OCI-LY7 (cell line): ENCODE measurements around the gene MYO9B. TPM values are rescaled to one million over a fixed set of nuclear protein-coding genes. Genes with fewer than 3 reads are reported as not detected.

Experiments
- BruUV-seq: library from RNA; stranded (reverse); fragments of 400-500 nt; replicated peaks from 2 replicates; lab custom pipeline; 2021; lab: Mats Ljungman, UMichigan
- CTCF ChIA-PET: fragments of 300-600 bp; sonication (Branson Sonifier 250); formaldehyde crosslinking; loops from one replicate; lab custom pipeline; 2022; ENCODE audit warnings: antibody characterized with exemption; ENCODE audit not compliant: unreplicated experiment; lab: Charles Lee
- POLR2A ChIA-PET: fragments of 300-600 bp; sonication (Branson Sonifier 250); formaldehyde crosslinking; loops from one replicate; lab custom pipeline; 2022; ENCODE audit warnings: antibody characterized with exemption; lab: Charles Lee
- DNase-seq: peaks from one replicate; pipeline ENCODE4 v3.0.0-alpha.2; 2015; ENCODE audit warnings: low spot score
- H2AFZ ChIP-seq: fragments of 200-600 bp; sonication (generic), shearing (Covaris generic); 2 replicates; pipeline ENCODE4 v1.6.1; 2014; ENCODE audit warnings: mild to moderate bottlenecking, antibody characterized with exemption, low read length, moderate library complexity
- H3K27ac ChIP-seq: fragments of 200-600 bp; sonication (generic); 2 replicates; pipeline ENCODE4 v1.5.1; 2014; ENCODE audit warnings: mixed run types, low read depth, mild to moderate bottlenecking, moderate library complexity, low read length, inconsistent platforms; ENCODE audit not compliant: poor library complexity, severe bottlenecking
- H3K36me3 ChIP-seq: fragments of 200-600 bp; sonication (generic); 2 replicates; pipeline ENCODE4 v1.6.1; 2014; ENCODE audit warnings: mild to moderate bottlenecking, antibody characterized with exemption, low read length, moderate library complexity, mixed read lengths; ENCODE audit not compliant: insufficient read depth
- H3K4me1 ChIP-seq: fragments of 200-600 bp; sonication (generic); 2 replicates; pipeline ENCODE4 v1.5.1; 2014; ENCODE audit warnings: mild to moderate bottlenecking, low read length; ENCODE audit not compliant: insufficient read depth, poor library complexity, severe bottlenecking
- H3K4me2 ChIP-seq: fragments of 200-600 bp; sonication (generic); 2 replicates; pipeline ENCODE4 v1.6.1; 2014; ENCODE audit warnings: mild to moderate bottlenecking, low read length
- H3K4me3 ChIP-seq: fragments of 200-600 bp; sonication (generic); 2 replicates; pipeline ENCODE4 v1.5.1; 2014; ENCODE audit warnings: mild to moderate bottlenecking, low read depth, low read length; ENCODE audit not compliant: poor library complexity, severe bottlenecking
- H3K79me2 ChIP-seq: fragments of 200-600 bp; sonication (generic); 2 replicates; pipeline ENCODE4 v1.6.1; 2016; ENCODE audit warnings: low read depth, mild to moderate bottlenecking, low read length, moderate library complexity, mixed read lengths; ENCODE audit not compliant: insufficient read depth
- H3K9me2 ChIP-seq: fragments of 200-600 bp; sonication (generic); 2 replicates; pipeline ENCODE4 v1.6.1; 2016; ENCODE audit warnings: mild to moderate bottlenecking, low read length, mixed read lengths; ENCODE audit not compliant: insufficient read depth
- H3K9me3 ChIP-seq: fragments of 200-600 bp; sonication (generic); 2 replicates; pipeline ENCODE4 v1.6.1; 2014; ENCODE audit warnings: mild to moderate bottlenecking, mixed run types, low read length, mixed read lengths
- H4K20me1 ChIP-seq: fragments of 200-600 bp; sonication (generic); 2 replicates; pipeline ENCODE4 v1.6.1; 2014; ENCODE audit warnings: mild to moderate bottlenecking, antibody characterized with exemption, low read length, moderate library complexity, mixed read lengths; ENCODE audit not compliant: insufficient read depth
- EZH2phosphoT487 ChIP-seq: fragments of 200-600 bp; sonication (generic); IDR thresholded peaks from 2 replicates; pipeline ENCODE4 v1.6.1; 2018; ENCODE audit warnings: low read depth, borderline replicate concordance, mild to moderate bottlenecking, mixed run types, antibody characterized with exemption, low read length, moderate library complexity, mixed read lengths
- intact Hi-C: fragments of 100-400 bp; cut with micrococcal nuclease; formaldehyde crosslinking; loops from one replicate; pipeline ENCODE4 v1.10.0; 2022; ENCODE audit not compliant: unreplicated experiment
- total RNA-seq, 2 experiments: library from RNA; depleted of rRNA in 1 of 2; stranded (reverse); fragments of >200 nt in 1 of 2; shearing (Covaris generic) in 1 of 2; gene quantifications; 2 replicates each; pipeline ENCODE4 v1.2.3, GENCODE V29; 2014 to 2022
- TF ChIP-seq, protein P1 (sequence below): fragments of 200-600 bp; sonication (generic); conservative IDR thresholded peaks from 2 replicates; pipeline ENCODE4 v1.5.1; 2014; ENCODE audit warnings: mild to moderate bottlenecking, antibody characterized with exemption, low read length, moderate library complexity, mixed read lengths

MYO9B gene
- total RNA-seq, 2 experiments from 2014 or later: 74.7 to 150 TPM

DNA sequence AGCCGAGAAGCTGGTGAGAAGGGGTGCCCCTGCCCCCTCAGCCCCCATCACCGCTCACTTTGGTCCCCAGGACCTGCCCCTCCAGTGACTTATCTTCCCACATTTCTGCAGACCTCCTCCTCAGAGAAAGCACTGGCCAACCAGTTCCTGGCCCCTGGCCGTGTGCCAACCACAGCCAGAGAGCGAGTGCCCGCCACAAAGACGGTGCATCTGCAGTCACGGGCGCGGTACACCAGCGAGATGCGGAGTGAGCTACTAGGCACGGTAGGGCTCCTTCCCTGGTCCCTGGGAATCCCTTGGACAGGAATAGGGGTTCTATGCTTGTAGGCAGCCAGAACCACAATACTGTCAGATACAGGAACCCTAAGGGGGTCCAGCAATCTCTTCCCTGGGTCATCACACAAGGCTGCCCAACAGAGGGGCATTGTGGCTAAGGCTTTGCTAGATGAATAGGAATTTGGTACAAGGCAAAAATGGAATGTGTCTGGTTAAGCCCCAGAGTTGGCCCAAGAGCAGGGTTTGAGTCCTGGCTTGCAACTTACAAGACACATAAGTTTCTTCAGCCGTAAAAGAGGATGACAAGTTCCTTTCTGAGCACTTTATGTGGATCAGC, 140.6 kb downstream of the MYO9B start:
- Histone ChIP-seq H4K20me1 (no peaks in the 10 kb centered on the region), H3K36me3 (peaks cover 45% of the 10 kb centered on the region), H3K79me2 (no peaks in the 10 kb centered on the region), H3K4me2 (peak overlapping the region; percentile 81), H3K4me1 (peaks cover 19% of the 10 kb centered on the region), H3K9me3 (no peaks in the 10 kb centered on the region), H3K4me3 (peak overlapping the region; percentile 78), H3K9me2 (no peaks in the 10 kb centered on the region), H2AFZ (peak overlapping the region; percentile 51; the same call in 1 of the 2 replicates), H3K27ac (no peak overlapping the region)
- intact Hi-C loops: no loop called here
- DNase-seq: no peak
- ChIA-PET CTCF (no interaction called here), POLR2A (interaction anchor here (1.3 kb wide), 1 partner anchor 50 kb away, joined by 8 read pairs; the partner anchor contains the start of gene BABAM1)
- TF ChIP-seq, protein P1, sequence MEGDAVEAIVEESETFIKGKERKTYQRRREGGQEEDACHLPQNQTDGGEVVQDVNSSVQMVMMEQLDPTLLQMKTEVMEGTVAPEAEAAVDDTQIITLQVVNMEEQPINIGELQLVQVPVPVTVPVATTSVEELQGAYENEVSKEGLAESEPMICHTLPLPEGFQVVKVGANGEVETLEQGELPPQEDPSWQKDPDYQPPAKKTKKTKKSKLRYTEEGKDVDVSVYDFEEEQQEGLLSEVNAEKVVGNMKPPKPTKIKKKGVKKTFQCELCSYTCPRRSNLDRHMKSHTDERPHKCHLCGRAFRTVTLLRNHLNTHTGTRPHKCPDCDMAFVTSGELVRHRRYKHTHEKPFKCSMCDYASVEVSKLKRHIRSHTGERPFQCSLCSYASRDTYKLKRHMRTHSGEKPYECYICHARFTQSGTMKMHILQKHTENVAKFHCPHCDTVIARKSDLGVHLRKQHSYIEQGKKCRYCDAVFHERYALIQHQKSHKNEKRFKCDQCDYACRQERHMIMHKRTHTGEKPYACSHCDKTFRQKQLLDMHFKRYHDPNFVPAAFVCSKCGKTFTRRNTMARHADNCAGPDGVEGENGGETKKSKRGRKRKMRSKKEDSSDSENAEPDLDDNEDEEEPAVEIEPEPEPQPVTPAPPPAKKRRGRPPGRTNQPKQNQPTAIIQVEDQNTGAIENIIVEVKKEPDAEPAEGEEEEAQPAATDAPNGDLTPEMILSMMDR: no peak
- TF ChIP-seq EZH2phosphoT487: no peak
- BruUV-seq: TSS peak; percentile 42

DNA sequence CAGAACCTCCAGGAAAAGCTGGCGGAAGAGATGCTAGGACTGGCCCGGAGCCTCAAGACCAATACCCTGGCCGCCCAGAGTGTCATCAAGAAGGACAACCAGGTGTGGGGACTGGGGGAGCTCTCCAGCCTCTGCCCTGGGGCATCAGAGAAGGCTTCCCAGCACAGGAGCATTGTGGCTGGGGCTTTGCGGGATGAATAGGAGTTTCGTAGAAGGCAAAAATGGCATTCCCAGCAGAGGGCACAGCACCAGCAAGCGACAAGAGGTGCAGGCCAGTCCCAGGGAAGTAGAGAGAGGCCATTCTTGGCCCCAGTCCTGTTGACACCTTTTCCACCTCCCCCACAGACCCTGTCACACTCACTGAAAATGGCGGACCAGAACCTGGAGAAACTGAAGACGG, 143.7 kb downstream of the MYO9B start:
- no peak for DNase-seq
- Histone ChIP-seq H3K9me2 (no peaks in the 10 kb centered on the region), H2AFZ (no peak overlapping the region), H3K4me1 (peaks cover 27% of the 10 kb centered on the region), H3K4me3 (no peak overlapping the region), H4K20me1 (no peaks in the 10 kb centered on the region), H3K79me2 (no peaks in the 10 kb centered on the region), H3K27ac (no peak overlapping the region), H3K9me3 (no peaks in the 10 kb centered on the region), H3K36me3 (peaks cover 28% of the 10 kb centered on the region), H3K4me2 (no peak overlapping the region)
- intact Hi-C loops: no loop called here
- TF ChIP-seq EZH2phosphoT487: no peak
- TF ChIP-seq, protein P1: no peak
- POLR2A ChIA-PET: no interaction called here
- BruUV-seq: no TSS peak
- CTCF ChIA-PET: no interaction called here

DNA sequence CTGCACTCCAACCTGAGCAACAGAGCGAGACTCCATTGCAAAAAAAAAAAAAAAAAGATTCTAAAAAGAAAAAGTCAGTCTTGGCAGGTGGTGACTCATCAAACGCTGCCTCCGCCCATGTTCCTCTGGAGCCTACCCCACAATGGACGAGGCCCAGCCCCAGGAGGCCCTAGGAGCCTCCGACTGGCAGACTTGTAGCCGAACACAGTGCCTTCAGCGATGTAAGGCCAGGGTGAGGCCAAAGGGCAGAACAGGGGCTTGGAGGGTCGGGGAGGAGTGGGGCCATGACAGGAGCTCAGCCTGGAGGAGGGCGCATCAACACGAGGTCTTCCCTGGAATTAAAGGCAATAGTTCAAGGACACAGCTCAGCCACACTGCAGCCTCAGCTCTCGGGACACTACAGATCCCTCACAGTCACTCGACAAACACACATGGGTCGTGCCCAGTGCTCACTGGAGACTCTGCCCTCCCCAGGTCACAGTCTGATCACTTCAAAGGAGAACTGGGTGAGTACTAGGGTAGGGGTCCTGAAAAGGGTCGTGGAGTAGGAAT, 144.7 kb downstream of the MYO9B start:
- ChIA-PET CTCF (no interaction called here), POLR2A (interaction anchor here (0.6 kb wide), 1 partner anchor 160 kb away, joined by 4 read pairs; no protein-coding TSS in a partner anchor)
- Histone ChIP-seq H3K36me3 (peaks cover 28% of the 10 kb centered on the region), H3K79me2 (no peaks in the 10 kb centered on the region), H3K9me2 (no peaks in the 10 kb centered on the region), H3K4me1 (peaks cover 21% of the 10 kb centered on the region), H3K9me3 (no peaks in the 10 kb centered on the region), H2AFZ (no peak overlapping the region), H4K20me1 (no peaks in the 10 kb centered on the region), H3K27ac (no peak overlapping the region), H3K4me3 (no peak overlapping the region), H3K4me2 (no peak overlapping the region)
- no peak for DNase-seq
- TF ChIP-seq, protein P1: no peak
- no peak for TF ChIP-seq EZH2phosphoT487
- no TSS peak for BruUV-seq
- intact Hi-C loops: no loop called here
